K562 (cell line): ENCODE measurements around the gene PIAS3. TPM values are rescaled to one million over a fixed set of nuclear protein-coding genes. Genes with fewer than 3 reads are reported as not detected.

ENCODE experiments used
- ATAC-seq: fragments of 200-7000 bp; cut with Tn5 transposase; 3 replicates; pipeline ENCODE4 v1.9.1; 2020; ENCODE audit warnings: moderate library complexity
- BruUV-seq: library from RNA; stranded (reverse); fragments of 400-500 nt; replicated peaks from 2 replicates; lab custom pipeline; 2021; lab: Mats Ljungman, UMichigan
- CTCF ChIA-PET: fragments of 300-600 bp; formaldehyde crosslinking; extraction: SDS; loops from one replicate; lab custom pipeline; 2021; ENCODE audit warnings: low intra/inter-chr PET ratio; lab: Yijun Ruan, JAX
- POLR2A ChIA-PET: fragments of 300-600, 350-650 bp; sonication (Branson Sonifier 250); formaldehyde crosslinking; extraction: SDS; loops from one replicate; lab custom pipeline; 2021; ENCODE audit warnings: antibody characterized with exemption, inconsistent platforms; lab: Yijun Ruan, JAX
- DNase-seq, 4 experiments: peaks; one replicate each; pipeline versions ENCODE4 v3.0.0 to v3.0.0-alpha.2; 2011 to 2018; ENCODE audit warnings: low spot score in 3 of 4, mixed read lengths in 3 of 4; ENCODE audit errors: extremely low read depth in 1 of 4
- FAIRE-seq: peaks from 2 replicates; lab custom pipeline; 2011; peaks lifted over from hg19 to GRCh38; lab: Jason Lieb, UNC
- H2AFZ ChIP-seq: 2 replicates; pipeline ENCODE4 v1.6.0; 2011; ENCODE audit warnings: low read depth, low read length, control low read depth, inconsistent platforms
- H3K27ac ChIP-seq: fragments of 200-600 bp; 3 replicates; pipeline ENCODE4 v1.8.0; 2011; ENCODE audit warnings: low read depth, mild to moderate bottlenecking, control low read depth, inconsistent platforms, low read length, moderate library complexity, mixed read lengths; ENCODE audit errors: extremely low read depth
- H3K27me3 ChIP-seq, 2 experiments: fragments of 300-600 bp in 1 of 2; 2 replicates in 1 of 2; 3 replicates in 1 of 2; pipeline versions ENCODE4 v1.6.0 to v1.8.0; 2011; ENCODE audit warnings: inconsistent platforms in 2 of 2, low read length in 2 of 2, mild to moderate bottlenecking in 1 of 2, mixed read lengths in 1 of 2, moderate library complexity in 1 of 2; ENCODE audit not compliant: control insufficient read depth in 2 of 2, insufficient read depth in 2 of 2
- H3K36me3 ChIP-seq: fragments of 300-600 bp; 3 replicates; pipeline ENCODE4 v1.8.0; 2011; ENCODE audit warnings: mild to moderate bottlenecking, low read length, inconsistent platforms; ENCODE audit not compliant: control insufficient read depth, insufficient read depth
- H3K4me1 ChIP-seq, 2 experiments: fragments of 200-600 bp in 1 of 2; replicated peaks in 1 of 2; 2 replicates in 1 of 2; 3 replicates in 1 of 2; pipeline versions ENCODE4 v1.5.1 to v1.8.0; 2011; ENCODE audit warnings: inconsistent platforms in 2 of 2, low read length in 2 of 2, mild to moderate bottlenecking in 1 of 2, mixed read lengths in 1 of 2, moderate library complexity in 1 of 2; ENCODE audit not compliant: control insufficient read depth in 2 of 2, insufficient read depth in 2 of 2
- H3K4me2 ChIP-seq: 2 replicates; pipeline ENCODE4 v1.6.1; 2011; ENCODE audit warnings: low read length, control low read depth, inconsistent platforms, mixed read lengths; ENCODE audit not compliant: insufficient read depth
- H3K4me3 ChIP-seq: fragments of 200-600 bp; sonication (generic), shearing (Covaris generic); 2 replicates; pipeline ENCODE4 v1.5.1; 2016; ENCODE audit warnings: control low read depth, inconsistent platforms
- H3K79me2 ChIP-seq: fragments of 200-600 bp; 3 replicates; pipeline ENCODE4 v1.8.0; 2011; ENCODE audit warnings: low read length, inconsistent platforms; ENCODE audit not compliant: control insufficient read depth, insufficient read depth
- H3K9ac ChIP-seq, 2 experiments: 2 replicates each; pipeline versions ENCODE4 v1.6.0 to v1.6.1; 2011; ENCODE audit warnings: low read depth in 2 of 2, low read length in 2 of 2, control low read depth in 1 of 2, inconsistent platforms in 1 of 2, mild to moderate bottlenecking in 1 of 2, mixed read lengths in 1 of 2; ENCODE audit not compliant: insufficient read depth in 1 of 2
- H3K9me1 ChIP-seq: one replicate; pipeline ENCODE4 v1.6.0; 2011; ENCODE audit warnings: inconsistent platforms, mild to moderate bottlenecking, low read length, moderate library complexity; ENCODE audit not compliant: control insufficient read depth, insufficient read depth
- H3K9me3 ChIP-seq: replicated peaks from 2 replicates; pipeline ENCODE4 v1.5.1; 2011; ENCODE audit warnings: low read depth, low read length, inconsistent platforms; ENCODE audit not compliant: control insufficient read depth, insufficient read depth
- H4K20me1 ChIP-seq: replicated peaks from 2 replicates; pipeline ENCODE4 v1.6.1; 2011; ENCODE audit warnings: low read length, inconsistent platforms, mixed read lengths; ENCODE audit not compliant: control insufficient read depth, insufficient read depth
- HDAC2 ChIP-seq: fragments of 450-650 bp; IDR thresholded peaks from 2 replicates; pipeline ENCODE4 v1.6.1; 2016; ENCODE audit warnings: mild to moderate bottlenecking
- MEF2A ChIP-seq: IDR thresholded peaks from 2 replicates; pipeline ENCODE4 v1.6.1; 2011; ENCODE audit warnings: low read depth, mild to moderate bottlenecking, low read length, moderate library complexity; ENCODE audit not compliant: control insufficient read depth
- NCOA2 ChIP-seq, 2 experiments: fragments of 450-650 bp; IDR thresholded peaks; 2 replicates each; pipeline ENCODE4 v1.6.1; 2018; ENCODE audit warnings: mild to moderate bottlenecking in 2 of 2, moderate library complexity in 1 of 2; ENCODE audit not compliant: partially characterized antibody in 2 of 2
- ZNF134 ChIP-seq: fragments of 250-450 bp; sonication (Bioruptor Pico); conservative IDR thresholded peaks from 2 replicates; pipeline ENCODE4 v1.4.0; 2020
- WGBS: fragments of 100-300 bp; shearing (Covaris generic); methylation state at CpG from one replicate; pipeline ENCODE4 v1.1.6; 2016; ENCODE audit warnings: low coverage, mixed read lengths; ENCODE audit not compliant: insufficient coverage; ENCODE audit errors: missing lambda C conversion rate; 5-methylcytosine and 5-hydroxymethylcytosine counted together
- in situ Hi-C: fragments of 300-500 bp; cut with MboI; formaldehyde crosslinking; loops from 4 replicates; pipeline ENCODE4 v1.15.0; 2018; ENCODE audit warnings: inconsistent platforms, mixed read lengths
- intact Hi-C: fragments of 100-400 bp; cut with micrococcal nuclease; formaldehyde crosslinking; loops from 2 replicates; pipeline ENCODE4 v1.14.2; 2022
- polyA plus RNA-seq, 8 experiments: library from polyadenylated mRNA; depleted of rRNA in 4 of 8; stranded (reverse) in 5 of 8; unstranded in 3 of 8; fragments of >200 nt; fragmentation: Nextera tagmentation in 2 of 8; fragmentation: Illumina TruSeq in 1 of 8; extraction: Ambion mirVana in 2 of 8; extraction: Trizol in 1 of 8; gene quantifications; 2 replicates each; pipeline versions ENCODE4 v1.2.1 to v1.2.3, GENCODE V29; 2011 to 2014; ENCODE audit warnings: inconsistent platforms in 1 of 8, missing spikeins in 1 of 8
- total RNA-seq, 7 experiments: library from RNA; depleted of rRNA in 6 of 7; stranded (reverse); fragments of >200 nt in 6 of 7; fragmentation: Illumina TruSeq in 2 of 7; extraction: Trizol in 2 of 7; gene quantifications; 2 replicates each; pipeline versions ENCODE4 v1.2.1 to v1.2.3, GENCODE V29; 2011 to 2021; ENCODE audit warnings: low replicate concordance in 1 of 7
- TF ChIP-seq, protein P1 (sequence below): sonication (generic); formaldehyde crosslinking; IDR thresholded peaks from 2 replicates; pipeline ENCODE4 v1.8.0; 2022; ENCODE audit warnings: mild to moderate bottlenecking, missing genetic modification reagents, borderline replicate concordance
- TF ChIP-seq, protein P2 (sequence below): fragments of 450-650 bp; IDR thresholded peaks from 2 replicates; pipeline ENCODE4 v1.6.1; 2016
- TF ChIP-seq, protein P3 (sequence below): sonication (generic); formaldehyde crosslinking; IDR thresholded peaks from 2 replicates; pipeline ENCODE4 v1.8.1; 2023; ENCODE audit warnings: mild to moderate bottlenecking, missing genetic modification reagents

PIAS3 gene
- total and polyA plus RNA-seq, 9 of the 15 experiments (the other 6 are each of a cell fraction or from before 2014, with no cell fraction given) = 1.1 to 25.6 (median 7.9) TPM

DNA sequence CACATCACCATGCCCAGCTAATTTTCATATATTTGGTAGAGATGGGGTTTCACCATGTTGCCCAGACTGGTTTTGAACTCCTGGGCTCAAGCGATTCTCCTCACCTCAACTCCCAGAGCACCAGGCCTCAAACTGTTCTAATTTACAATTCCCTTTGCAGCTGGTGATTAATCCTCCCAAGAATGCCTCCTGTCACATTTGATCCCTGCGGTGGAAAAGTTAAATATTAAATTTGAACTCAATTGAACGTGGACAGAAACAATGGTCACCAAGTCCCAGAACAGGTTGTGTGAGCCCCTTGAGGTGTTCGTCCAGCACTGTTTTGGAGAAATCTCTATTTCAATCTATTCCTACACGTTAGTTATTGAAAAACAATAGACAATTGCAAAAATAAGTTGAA lies 28.8 kb upstream of the PIAS3 start:
- H3K4me1 ChIP-seq = peaks cover 21 to 25% of the 10 kb centered on the region in 2 experiments
- CTCF ChIA-PET = no interaction called here
- no peak for DNase-seq
- ATAC-seq = no peak
- no peak overlapping the region for H3K4me3 ChIP-seq
- H3K9ac ChIP-seq = no peak overlapping the region
- no peak overlapping the region for H3K4me2 ChIP-seq
- no peaks in the 10 kb centered on the region for H3K9me1 ChIP-seq
- no peaks in the 10 kb centered on the region for H4K20me1 ChIP-seq
- no peak for FAIRE-seq
- H3K9me3 ChIP-seq = no peaks in the 10 kb centered on the region
- H3K36me3 ChIP-seq = no peaks in the 10 kb centered on the region
- POLR2A ChIA-PET = interaction anchor here (1.1 kb wide), 1 partner anchor 10 kb away, joined by 4 read pairs; no protein-coding TSS in a partner anchor
- TF ChIP-seq NCOA2 (IDR thresholded peaks at IDR 0.05; ENCODE audit: partially characterized antibody in 2 of 2) (no peak), MEF2A (no peak), HDAC2 (no peak), ZNF134 (CRISPR knock-in tag) (no peak)
- TF ChIP-seq, protein P1, sequence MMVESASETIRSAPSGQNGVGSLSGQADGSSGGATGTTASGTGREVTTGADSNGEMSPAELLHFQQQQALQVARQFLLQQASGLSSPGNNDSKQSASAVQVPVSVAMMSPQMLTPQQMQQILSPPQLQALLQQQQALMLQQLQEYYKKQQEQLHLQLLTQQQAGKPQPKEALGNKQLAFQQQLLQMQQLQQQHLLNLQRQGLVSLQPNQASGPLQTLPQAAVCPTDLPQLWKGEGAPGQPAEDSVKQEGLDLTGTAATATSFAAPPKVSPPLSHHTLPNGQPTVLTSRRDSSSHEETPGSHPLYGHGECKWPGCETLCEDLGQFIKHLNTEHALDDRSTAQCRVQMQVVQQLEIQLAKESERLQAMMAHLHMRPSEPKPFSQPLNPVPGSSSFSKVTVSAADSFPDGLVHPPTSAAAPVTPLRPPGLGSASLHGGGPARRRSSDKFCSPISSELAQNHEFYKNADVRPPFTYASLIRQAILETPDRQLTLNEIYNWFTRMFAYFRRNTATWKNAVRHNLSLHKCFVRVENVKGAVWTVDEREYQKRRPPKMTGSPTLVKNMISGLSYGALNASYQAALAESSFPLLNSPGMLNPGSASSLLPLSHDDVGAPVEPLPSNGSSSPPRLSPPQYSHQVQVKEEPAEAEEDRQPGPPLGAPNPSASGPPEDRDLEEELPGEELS (CRISPR knock-in tag) = no peak
- TF ChIP-seq, protein P2, sequence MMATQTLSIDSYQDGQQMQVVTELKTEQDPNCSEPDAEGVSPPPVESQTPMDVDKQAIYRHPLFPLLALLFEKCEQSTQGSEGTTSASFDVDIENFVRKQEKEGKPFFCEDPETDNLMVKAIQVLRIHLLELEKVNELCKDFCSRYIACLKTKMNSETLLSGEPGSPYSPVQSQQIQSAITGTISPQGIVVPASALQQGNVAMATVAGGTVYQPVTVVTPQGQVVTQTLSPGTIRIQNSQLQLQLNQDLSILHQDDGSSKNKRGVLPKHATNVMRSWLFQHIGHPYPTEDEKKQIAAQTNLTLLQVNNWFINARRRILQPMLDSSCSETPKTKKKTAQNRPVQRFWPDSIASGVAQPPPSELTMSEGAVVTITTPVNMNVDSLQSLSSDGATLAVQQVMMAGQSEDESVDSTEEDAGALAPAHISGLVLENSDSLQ = no peak
- TF ChIP-seq, protein P3, sequence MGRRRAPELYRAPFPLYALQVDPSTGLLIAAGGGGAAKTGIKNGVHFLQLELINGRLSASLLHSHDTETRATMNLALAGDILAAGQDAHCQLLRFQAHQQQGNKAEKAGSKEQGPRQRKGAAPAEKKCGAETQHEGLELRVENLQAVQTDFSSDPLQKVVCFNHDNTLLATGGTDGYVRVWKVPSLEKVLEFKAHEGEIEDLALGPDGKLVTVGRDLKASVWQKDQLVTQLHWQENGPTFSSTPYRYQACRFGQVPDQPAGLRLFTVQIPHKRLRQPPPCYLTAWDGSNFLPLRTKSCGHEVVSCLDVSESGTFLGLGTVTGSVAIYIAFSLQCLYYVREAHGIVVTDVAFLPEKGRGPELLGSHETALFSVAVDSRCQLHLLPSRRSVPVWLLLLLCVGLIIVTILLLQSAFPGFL (CRISPR knock-in tag) = no peak
- TF ChIP-seq, all 486 proteins: peak for 0
- no peak overlapping the region for H3K27ac ChIP-seq
- in situ Hi-C loops = no loop called here
- 54% methylated on average over 5 of the region's 5 CpGs for WGBS
- H2AFZ ChIP-seq = no peak overlapping the region
- no TSS peak for BruUV-seq
- intact Hi-C loops = no loop called here
- peaks cover 7 to 10% of the 10 kb centered on the region in 2 experiments; a peak in 4 of 5 replicates for H3K27me3 ChIP-seq
- no peaks in the 10 kb centered on the region for H3K79me2 ChIP-seq
